ENCODE measurements around the gene RAB23.

The RAB23 gene

GRCh38 chr6:57221936-57222742 lies at the start of gene RAB23:
Gene RAB23 (minus strand): TSS chr6:57222307. CDS start chr6:57210380, 11,927 bp downstream.
- DNase-seq (ENCODE audit: low spot score in 2 of 2) (peak; percentile 72 to 77), ATAC-seq (replicated peaks; ENCODE audit: extremely low read depth, poor library complexity, severe bottlenecking) (peak; percentile 85)
- peaks cover 10% of the 10 kb centered on the region for H3K4me1 Mint-ChIP-seq
- peak within 1 kb of the TSS; percentile 95 for H3K27ac Mint-ChIP-seq (ENCODE audit: low read depth)
- peak within 1 kb of the TSS; percentile 98 for H3K4me3 Mint-ChIP-seq
- no peaks in the 10 kb centered on the region for H3K9me3 Mint-ChIP-seq
- H3K36me3 Mint-ChIP-seq (ENCODE audit: insufficient read depth): peaks cover 9% of the 10 kb centered on the region
- H3K27me3 Mint-ChIP-seq: no peaks in the 10 kb centered on the region

DNA sequence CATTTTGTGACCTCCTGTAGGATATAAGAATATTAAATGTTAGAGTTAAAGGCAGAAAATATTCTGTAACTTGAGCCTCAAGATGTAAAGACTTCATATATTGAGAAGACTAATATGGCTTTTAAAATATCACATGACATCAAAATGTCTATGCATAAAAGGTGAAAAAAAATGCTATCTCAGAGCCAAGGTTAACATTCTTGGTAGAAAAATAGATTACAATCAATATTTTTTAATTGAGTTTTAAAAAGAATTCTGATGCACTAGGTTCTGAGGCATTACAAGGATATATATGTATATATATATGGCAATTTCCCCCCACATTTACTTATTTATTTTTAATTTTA lies 46.2 kb upstream of the RAB23 start:
- Mint-ChIP-seq H3K4me1 (no peaks in the 10 kb centered on the region), H3K36me3 (ENCODE audit: insufficient read depth) (no peaks in the 10 kb centered on the region), H3K27me3 (peaks cover 25% of the 10 kb centered on the region), H3K9me3 (no peaks in the 10 kb centered on the region), H3K4me3 (no peak overlapping the region), H3K27ac (ENCODE audit: low read depth) (no peak overlapping the region)
- DNase-seq (ENCODE audit: low spot score in 2 of 2) (no peak), ATAC-seq (replicated peaks; ENCODE audit: extremely low read depth, poor library complexity, severe bottlenecking) (no peak)

GRCh38 chr6:57267586-57268293 lies 45.6 kb upstream of the RAB23 start:
- Mint-ChIP-seq H3K4me3 (no peak overlapping the region), H3K27me3 (peaks cover 19% of the 10 kb centered on the region), H3K9me3 (no peaks in the 10 kb centered on the region), H3K36me3 (ENCODE audit: insufficient read depth) (no peaks in the 10 kb centered on the region), H3K4me1 (no peaks in the 10 kb centered on the region), H3K27ac (ENCODE audit: low read depth) (no peak overlapping the region)
- ATAC-seq (replicated peaks; ENCODE audit: extremely low read depth, poor library complexity, severe bottlenecking) (no peak), DNase-seq (ENCODE audit: low spot score in 2 of 2) (no peak)

GRCh38 chr6:57265755-57266221 lies 43.7 kb upstream of the RAB23 start:
- no peaks in the 10 kb centered on the region for H3K27me3 Mint-ChIP-seq
- H3K27ac Mint-ChIP-seq (ENCODE audit: low read depth): no peak overlapping the region
- no peaks in the 10 kb centered on the region for H3K36me3 Mint-ChIP-seq (ENCODE audit: insufficient read depth)
- ATAC-seq (replicated peaks; ENCODE audit: extremely low read depth, poor library complexity, severe bottlenecking) (no peak), DNase-seq (ENCODE audit: low spot score in 2 of 2) (no peak)
- H3K9me3 Mint-ChIP-seq: no peaks in the 10 kb centered on the region
- H3K4me3 Mint-ChIP-seq: no peak overlapping the region
- no peaks in the 10 kb centered on the region for H3K4me1 Mint-ChIP-seq

- H3K27me3 Mint-ChIP-seq: no peaks in the 10 kb centered on the region
- no peak overlapping the region for H3K27ac Mint-ChIP-seq (ENCODE audit: low read depth)
- no peak for ATAC-seq (replicated peaks; ENCODE audit: extremely low read depth, poor library complexity, severe bottlenecking)
- H3K4me3 Mint-ChIP-seq: no peak overlapping the region
- no peaks in the 10 kb centered on the region for H3K36me3 Mint-ChIP-seq (ENCODE audit: insufficient read depth)
- H3K9me3 Mint-ChIP-seq: no peaks in the 10 kb centered on the region
- no peaks in the 10 kb centered on the region for H3K4me1 Mint-ChIP-seq
- DNase-seq (ENCODE audit: low spot score in 2 of 2): no peak
Observed at GRCh38 chr6:57263739-57264138, 41.6 kb upstream of the RAB23 start.

GRCh38 chr6:57262901-57263694 lies 41.0 kb upstream of the RAB23 start:
- H3K4me3 Mint-ChIP-seq: no peak overlapping the region
- no peak for ATAC-seq (replicated peaks; ENCODE audit: extremely low read depth, poor library complexity, severe bottlenecking)

GRCh38 chr6:57262488-57262887 lies 40.4 kb upstream of the RAB23 start:
- Mint-ChIP-seq H3K4me1 (no peaks in the 10 kb centered on the region), H3K27me3 (no peaks in the 10 kb centered on the region), H3K4me3 (no peak overlapping the region), H3K36me3 (ENCODE audit: insufficient read depth) (no peaks in the 10 kb centered on the region), H3K27ac (ENCODE audit: low read depth) (no peak overlapping the region), H3K9me3 (no peaks in the 10 kb centered on the region)
- DNase-seq (ENCODE audit: low spot score in 2 of 2): no peak
- ATAC-seq (replicated peaks; ENCODE audit: extremely low read depth, poor library complexity, severe bottlenecking): no peak

More at GRCh38 chr6:57262901-57263694, 41.0 kb upstream of the RAB23 start:
- Mint-ChIP-seq H3K27me3 (no peaks in the 10 kb centered on the region), H3K36me3 (ENCODE audit: insufficient read depth) (no peaks in the 10 kb centered on the region), H3K9me3 (no peaks in the 10 kb centered on the region), H3K4me1 (no peaks in the 10 kb centered on the region), H3K27ac (ENCODE audit: low read depth) (no peak overlapping the region)
- DNase-seq (ENCODE audit: low spot score in 2 of 2): no peak

DNA sequence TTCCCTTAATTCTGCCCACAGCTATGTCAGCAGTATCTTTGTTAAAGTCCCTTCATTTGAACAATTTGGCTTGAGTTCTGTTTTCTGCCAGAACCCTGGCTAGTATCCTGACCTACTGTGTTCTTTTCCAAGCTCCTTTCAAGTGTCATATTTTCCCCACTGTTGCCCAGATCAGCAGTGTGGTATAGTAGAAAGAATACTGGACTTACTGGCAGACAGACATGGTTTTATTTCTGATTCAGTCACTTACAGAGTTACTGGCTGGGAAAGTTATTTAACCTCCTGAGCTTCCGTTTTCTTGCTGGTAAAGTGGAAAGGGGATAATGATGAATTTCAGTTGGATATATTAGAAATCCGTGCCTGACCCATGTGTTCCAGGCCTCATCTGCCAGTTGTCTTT lies 39.8 kb upstream of the RAB23 start:
- Mint-ChIP-seq H3K27me3 (no peaks in the 10 kb centered on the region), H3K36me3 (ENCODE audit: insufficient read depth) (no peaks in the 10 kb centered on the region), H3K9me3 (no peaks in the 10 kb centered on the region), H3K4me1 (no peaks in the 10 kb centered on the region), H3K27ac (ENCODE audit: low read depth) (no peak overlapping the region), H3K4me3 (no peak overlapping the region)
- no peak for ATAC-seq (replicated peaks; ENCODE audit: extremely low read depth, poor library complexity, severe bottlenecking)
- DNase-seq (ENCODE audit: low spot score in 2 of 2): no peak

- Mint-ChIP-seq H3K27ac (ENCODE audit: low read depth) (no peak overlapping the region), H3K4me3 (no peak overlapping the region), H3K36me3 (ENCODE audit: insufficient read depth) (no peaks in the 10 kb centered on the region), H3K4me1 (no peaks in the 10 kb centered on the region), H3K9me3 (no peaks in the 10 kb centered on the region), H3K27me3 (no peaks in the 10 kb centered on the region)
- no peak for DNase-seq (ENCODE audit: low spot score in 2 of 2)
- ATAC-seq (replicated peaks; ENCODE audit: extremely low read depth, poor library complexity, severe bottlenecking): no peak
Observed at GRCh38 chr6:57259064-57259463, 37.0 kb upstream of the RAB23 start.

DNA sequence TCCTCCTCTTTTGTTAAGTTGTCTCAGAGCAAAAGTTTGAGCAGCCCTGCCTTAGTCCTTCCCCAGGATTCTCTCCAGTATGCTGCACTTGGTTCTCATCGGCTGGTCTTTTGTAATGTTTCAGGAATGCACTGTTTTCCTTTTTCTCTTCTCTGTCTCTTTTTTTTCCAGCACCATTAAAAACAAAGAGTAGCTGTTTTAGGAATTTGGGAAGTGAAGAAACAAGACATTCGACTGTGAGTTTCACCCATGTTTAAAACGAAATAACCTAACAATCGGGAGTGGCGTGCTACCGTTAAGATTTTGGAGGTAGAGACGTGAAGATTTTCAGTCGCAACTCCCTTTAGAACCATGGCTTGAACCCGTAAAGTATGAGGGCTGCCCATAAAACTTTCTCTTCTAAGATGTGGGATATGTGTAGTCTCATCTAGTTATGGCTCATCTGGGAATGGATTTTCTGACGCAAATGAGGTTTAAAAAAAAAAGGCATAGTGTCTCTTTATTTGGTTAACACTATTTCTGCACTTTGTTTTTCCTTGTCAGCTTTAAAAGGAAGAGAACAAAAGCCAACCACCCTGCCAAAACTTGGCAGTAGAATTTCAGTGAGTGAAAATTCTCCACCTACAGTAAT lies 35.9 kb upstream of the RAB23 start:
- Mint-ChIP-seq H3K4me3 (no peak overlapping the region), H3K27me3 (no peaks in the 10 kb centered on the region), H3K4me1 (no peaks in the 10 kb centered on the region), H3K36me3 (ENCODE audit: insufficient read depth) (no peaks in the 10 kb centered on the region), H3K27ac (ENCODE audit: low read depth) (no peak overlapping the region), H3K9me3 (no peaks in the 10 kb centered on the region)
- ATAC-seq (replicated peaks; ENCODE audit: extremely low read depth, poor library complexity, severe bottlenecking) (no peak), DNase-seq (ENCODE audit: low spot score in 2 of 2) (no peak)

GRCh38 chr6:57256541-57256940 lies 34.4 kb upstream of the RAB23 start:
- Mint-ChIP-seq H3K27me3 (no peaks in the 10 kb centered on the region), H3K9me3 (no peaks in the 10 kb centered on the region), H3K27ac (ENCODE audit: low read depth) (no peak overlapping the region), H3K4me3 (no peak overlapping the region), H3K36me3 (ENCODE audit: insufficient read depth) (no peaks in the 10 kb centered on the region), H3K4me1 (no peaks in the 10 kb centered on the region)
- DNase-seq (ENCODE audit: low spot score in 2 of 2): no peak
- ATAC-seq (replicated peaks; ENCODE audit: extremely low read depth, poor library complexity, severe bottlenecking): no peak

DNA sequence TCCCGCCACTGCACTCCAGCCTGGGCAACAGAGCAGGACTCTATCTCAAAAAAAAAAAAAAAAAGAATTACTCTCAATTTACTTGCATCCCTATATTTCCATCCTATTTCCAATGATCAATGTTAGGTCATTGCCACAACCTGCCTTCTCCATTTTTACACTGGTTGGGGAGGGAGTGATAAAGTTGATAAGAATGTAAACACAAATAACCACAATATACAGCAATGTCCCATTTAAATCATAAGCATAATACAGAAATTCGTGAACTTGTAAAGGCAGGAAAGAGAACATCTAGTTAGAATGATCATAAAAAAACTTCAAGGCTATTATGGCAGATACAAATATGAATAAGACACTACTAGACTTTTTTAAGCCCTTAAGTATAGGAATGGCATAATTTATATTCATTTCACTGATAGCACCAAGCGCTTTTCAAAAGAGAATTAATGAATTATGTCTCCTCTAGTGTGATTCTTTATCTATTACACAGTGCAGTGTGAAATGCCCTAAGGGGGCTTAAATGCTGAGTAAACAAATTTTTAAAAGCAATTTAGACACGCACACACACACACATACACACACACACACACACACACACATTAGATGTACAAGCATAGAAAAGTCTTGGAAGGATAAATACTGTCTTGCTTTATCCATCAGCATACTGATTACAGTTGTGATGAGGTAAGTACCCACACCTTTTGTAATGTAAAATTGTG lies 33.5 kb upstream of the RAB23 start:
- no peak overlapping the region for H3K27ac Mint-ChIP-seq (ENCODE audit: low read depth)
- ATAC-seq (replicated peaks; ENCODE audit: extremely low read depth, poor library complexity, severe bottlenecking): no peak
- no peak overlapping the region for H3K4me3 Mint-ChIP-seq
- H3K27me3 Mint-ChIP-seq: no peaks in the 10 kb centered on the region
- no peaks in the 10 kb centered on the region for H3K4me1 Mint-ChIP-seq
- H3K36me3 Mint-ChIP-seq (ENCODE audit: insufficient read depth): no peaks in the 10 kb centered on the region
- no peak for DNase-seq (ENCODE audit: low spot score in 2 of 2)
- H3K9me3 Mint-ChIP-seq: no peaks in the 10 kb centered on the region
